GM12875 (cell line): Measurements from ENCODE around the gene PRSS56.

Source experiments
- H3K4me3 ChIP-seq: one replicate; pipeline ENCODE4 v1.5.1; 2011; ENCODE audit warnings: low read depth, low read length, control low read depth
- TF ChIP-seq, protein P1 (sequence below): IDR thresholded peaks from 2 replicates; pipeline ENCODE4 v1.5.1; 2011; ENCODE audit warnings: low read depth, mild to moderate bottlenecking, control low read depth, inconsistent platforms, low read length, moderate library complexity, borderline replicate concordance; ENCODE audit not compliant: insufficient read depth

The PRSS56 gene

DNA sequence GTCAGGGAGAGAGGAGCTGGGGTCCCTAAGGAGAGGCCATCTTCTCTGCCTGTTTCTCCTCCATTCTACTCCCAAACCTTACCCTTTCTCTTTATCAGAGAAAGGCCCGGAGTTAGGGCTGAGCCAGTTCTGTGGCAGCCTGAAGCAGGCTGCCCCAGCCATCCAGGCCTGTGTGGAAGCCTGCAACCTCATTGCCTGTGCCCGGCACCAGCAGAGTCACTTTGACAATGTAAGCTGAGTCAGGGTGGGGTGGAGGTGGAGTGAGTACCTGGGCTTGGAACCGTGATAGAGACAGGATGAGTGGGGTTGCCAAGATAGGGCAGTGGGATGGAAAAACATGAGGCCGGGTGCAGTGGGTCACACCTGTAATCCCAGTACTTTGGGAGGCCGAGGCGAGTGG lies 24.5 kb downstream of the PRSS56 start:
- TF ChIP-seq, protein P1, sequence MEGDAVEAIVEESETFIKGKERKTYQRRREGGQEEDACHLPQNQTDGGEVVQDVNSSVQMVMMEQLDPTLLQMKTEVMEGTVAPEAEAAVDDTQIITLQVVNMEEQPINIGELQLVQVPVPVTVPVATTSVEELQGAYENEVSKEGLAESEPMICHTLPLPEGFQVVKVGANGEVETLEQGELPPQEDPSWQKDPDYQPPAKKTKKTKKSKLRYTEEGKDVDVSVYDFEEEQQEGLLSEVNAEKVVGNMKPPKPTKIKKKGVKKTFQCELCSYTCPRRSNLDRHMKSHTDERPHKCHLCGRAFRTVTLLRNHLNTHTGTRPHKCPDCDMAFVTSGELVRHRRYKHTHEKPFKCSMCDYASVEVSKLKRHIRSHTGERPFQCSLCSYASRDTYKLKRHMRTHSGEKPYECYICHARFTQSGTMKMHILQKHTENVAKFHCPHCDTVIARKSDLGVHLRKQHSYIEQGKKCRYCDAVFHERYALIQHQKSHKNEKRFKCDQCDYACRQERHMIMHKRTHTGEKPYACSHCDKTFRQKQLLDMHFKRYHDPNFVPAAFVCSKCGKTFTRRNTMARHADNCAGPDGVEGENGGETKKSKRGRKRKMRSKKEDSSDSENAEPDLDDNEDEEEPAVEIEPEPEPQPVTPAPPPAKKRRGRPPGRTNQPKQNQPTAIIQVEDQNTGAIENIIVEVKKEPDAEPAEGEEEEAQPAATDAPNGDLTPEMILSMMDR: no peak
- H3K4me3 ChIP-seq: no peak overlapping the region

DNA sequence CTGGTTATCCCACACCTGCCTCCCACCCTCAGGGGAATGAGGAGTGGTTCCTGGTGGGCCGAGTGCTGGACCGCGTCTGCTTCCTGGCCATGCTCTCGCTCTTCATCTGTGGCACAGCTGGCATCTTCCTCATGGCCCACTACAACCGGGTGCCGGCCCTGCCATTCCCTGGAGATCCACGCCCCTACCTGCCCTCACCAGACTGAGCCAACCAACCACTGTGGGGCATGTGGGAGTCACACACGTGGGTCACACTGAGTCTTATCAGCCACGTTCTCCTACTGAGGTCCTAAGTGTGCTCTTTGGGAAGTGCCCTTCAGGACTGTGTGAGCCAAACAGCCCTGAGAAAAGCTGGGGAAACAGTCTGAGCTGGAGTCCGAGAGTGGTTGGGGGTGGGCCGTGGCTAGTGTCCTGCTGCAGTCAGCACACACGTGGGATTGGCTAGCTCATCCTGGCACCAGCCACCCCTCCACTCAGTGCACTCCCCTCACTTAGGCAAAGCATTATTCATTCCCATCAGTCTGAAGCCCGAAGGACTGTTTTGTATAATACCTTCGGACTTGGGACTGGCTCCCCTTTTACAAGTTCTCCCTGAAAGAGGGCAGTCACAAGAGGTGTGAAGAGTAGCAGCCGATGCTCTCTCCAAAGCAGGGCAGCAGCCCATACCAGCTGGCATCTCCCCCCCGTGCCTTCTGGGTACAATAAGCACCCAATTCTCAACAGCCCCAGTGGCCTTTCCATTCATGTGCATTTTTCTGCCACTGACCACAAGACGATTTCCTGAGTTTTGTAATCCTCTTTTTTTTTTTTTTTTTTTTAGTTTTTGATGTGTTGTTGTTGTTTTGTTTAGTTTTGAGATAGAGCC lies 25.6 kb downstream of the PRSS56 start:
- no peak overlapping the region for H3K4me3 ChIP-seq
- TF ChIP-seq, protein P1: no peak

DNA sequence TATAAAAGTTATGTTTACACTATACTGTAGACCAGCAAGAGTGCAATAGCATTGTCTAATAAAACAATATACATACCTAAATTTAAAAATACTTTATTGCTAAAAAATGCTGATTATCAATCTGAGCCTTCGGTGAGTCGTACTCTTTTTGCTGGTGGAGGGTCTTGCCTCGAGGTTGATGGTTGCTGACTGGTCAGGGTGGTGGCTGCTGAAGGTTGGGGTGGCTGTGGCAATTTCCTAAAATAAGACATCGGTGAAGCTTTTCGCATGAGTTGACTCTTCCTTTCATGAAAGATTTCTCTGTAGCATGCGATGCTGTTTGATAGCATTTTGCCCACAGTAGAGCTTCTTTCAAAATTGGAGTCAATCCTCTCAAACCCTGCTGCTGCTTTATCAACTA lies 27.8 kb downstream of the PRSS56 start:
- TF ChIP-seq, protein P1: no peak
- no peak overlapping the region for H3K4me3 ChIP-seq

DNA sequence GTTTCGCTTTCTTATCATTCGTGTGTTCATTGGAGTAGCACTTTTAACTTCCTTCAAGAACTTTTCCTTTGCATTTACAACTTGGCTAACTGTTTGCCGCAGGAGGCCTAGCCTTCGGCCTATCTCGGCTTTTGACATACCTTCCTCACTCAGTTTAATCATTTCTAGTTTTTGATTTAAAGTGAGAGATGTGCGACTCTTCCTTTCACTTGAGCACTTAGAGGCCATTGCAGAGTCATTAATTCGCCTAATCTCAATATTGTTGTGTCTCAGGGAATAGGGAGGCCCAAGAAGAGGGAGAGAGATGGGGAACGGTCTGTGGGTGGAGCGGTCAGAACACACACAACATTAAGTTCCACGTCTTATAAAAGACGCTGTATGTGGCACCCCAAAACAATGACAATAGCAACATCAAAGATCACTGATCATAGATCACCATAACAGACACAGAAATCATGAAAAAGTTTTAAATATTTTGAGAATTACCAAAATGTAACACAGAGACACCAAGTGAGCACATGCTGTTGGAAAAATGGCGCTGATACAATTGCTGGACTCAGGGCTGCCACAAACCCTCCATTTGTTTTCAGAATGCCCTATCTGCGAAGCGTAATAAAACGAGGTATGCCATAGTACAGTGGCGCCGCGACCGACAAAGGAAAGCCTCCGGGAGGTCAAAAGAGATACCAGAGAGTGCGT lies 29.6 kb downstream of the PRSS56 start:
- TF ChIP-seq, protein P1: no peak
- H3K4me3 ChIP-seq: peak overlapping the region; percentile 86

DNA sequence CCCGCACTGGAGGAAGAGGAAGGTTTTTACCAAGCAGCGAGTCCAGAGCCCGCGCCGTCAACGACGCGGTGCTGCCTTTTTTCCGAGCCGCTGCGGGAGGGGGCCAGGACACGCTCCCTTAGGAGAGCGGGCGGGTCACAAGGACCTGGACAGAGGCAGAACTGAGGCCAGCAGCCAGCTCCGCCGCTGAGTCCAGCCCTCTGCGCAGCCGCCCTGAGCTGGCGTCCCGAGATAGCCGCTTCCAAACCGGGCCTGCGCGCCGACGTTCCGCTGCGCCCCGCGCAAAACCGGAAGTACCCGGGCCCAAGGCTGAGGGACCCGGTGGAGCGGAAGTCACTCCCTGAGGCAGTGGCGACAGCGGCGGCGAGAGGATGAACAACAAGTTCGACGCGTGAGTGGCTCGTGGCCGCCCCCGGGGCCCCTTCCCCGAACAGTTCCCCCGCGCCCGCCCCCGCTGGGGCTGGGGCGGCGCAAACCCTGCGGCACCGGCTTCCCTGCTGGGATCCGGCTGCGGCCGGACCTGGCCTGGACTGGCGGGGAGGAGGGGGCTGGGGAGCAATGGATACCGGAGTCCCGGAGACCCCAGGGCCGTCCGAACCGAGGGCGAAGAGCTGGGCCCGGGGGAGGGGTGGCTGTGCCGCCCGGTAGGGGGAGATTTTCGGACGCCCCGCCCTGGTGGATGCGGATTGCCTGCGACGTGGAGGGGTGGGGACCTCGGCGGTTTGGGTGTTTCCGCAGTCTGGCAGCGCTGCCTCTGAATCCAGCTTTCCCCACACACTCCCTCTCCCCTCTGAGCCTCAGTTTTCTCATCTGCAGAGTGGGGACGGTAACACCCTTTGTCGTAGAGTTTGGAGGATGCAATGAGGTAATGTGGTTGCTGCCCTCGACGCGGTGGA lies 30.4 kb downstream of the PRSS56 start, which contains the start of the genes EIF4E2 and TIGD1:
Gene EIF4E2, plus strand, starts transcription at position 336 of the 896 bp plus-strand sequence. Its CDS starts 36 bp downstream, at position 372.
Gene TIGD1, minus strand, starts transcription at position 204 of the 896 bp plus-strand sequence. CDS start 675 bp downstream, outside the sequence.
- peak within 1 kb of the TSS; percentile 86 for H3K4me3 ChIP-seq
- TF ChIP-seq, protein P1: peak; percentile 23; the same call in 1 of the 2 replicates

DNA sequence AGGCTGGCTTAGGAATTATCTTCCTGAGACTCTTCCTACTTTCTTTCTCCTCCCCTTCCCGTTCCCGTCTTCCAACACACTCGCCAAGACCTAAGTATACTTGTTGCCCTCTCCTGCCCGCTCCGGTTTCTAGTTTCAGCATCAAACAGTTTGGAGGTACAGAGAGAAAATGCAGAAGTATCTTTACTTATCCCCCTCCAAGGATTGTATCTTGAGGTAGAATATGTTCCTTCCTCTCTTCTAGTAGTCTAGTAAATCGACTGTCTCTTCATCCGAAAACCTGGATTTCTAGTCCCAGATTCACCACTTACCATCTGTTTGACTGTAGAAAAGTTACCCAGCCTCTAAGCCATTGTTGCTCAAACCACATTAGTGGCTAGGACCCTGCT lies 31.1 kb downstream of the PRSS56 start:
- TF ChIP-seq, protein P1: no peak
- H3K4me3 ChIP-seq: peak overlapping the region; percentile 86
